NCI-H2107 treated with DMSO at 0.1 percent for 48 hours (cell line): ENCODE measurements around the gene OSTC.
"Not testable (repeated sequence)": the region's sequence is repeated elsewhere in the genome, so short reads cannot be mapped to it uniquely, and the experiment has no call there.

Source experiments
- DNase-seq: peaks from one replicate; lab custom pipeline; 2025; ENCODE audit not compliant: unreplicated experiment; lab: John Stamatoyannopoulos, UW

Gene OSTC

GRCh38 chr4:108646706-108647105 is 3.7 kb upstream of the OSTC start:
- DNase-seq: no peak

- DNase-seq: no peak
Observed at GRCh38 chr4:108649863-108650211, 562 bp upstream of the OSTC start.

DNA sequence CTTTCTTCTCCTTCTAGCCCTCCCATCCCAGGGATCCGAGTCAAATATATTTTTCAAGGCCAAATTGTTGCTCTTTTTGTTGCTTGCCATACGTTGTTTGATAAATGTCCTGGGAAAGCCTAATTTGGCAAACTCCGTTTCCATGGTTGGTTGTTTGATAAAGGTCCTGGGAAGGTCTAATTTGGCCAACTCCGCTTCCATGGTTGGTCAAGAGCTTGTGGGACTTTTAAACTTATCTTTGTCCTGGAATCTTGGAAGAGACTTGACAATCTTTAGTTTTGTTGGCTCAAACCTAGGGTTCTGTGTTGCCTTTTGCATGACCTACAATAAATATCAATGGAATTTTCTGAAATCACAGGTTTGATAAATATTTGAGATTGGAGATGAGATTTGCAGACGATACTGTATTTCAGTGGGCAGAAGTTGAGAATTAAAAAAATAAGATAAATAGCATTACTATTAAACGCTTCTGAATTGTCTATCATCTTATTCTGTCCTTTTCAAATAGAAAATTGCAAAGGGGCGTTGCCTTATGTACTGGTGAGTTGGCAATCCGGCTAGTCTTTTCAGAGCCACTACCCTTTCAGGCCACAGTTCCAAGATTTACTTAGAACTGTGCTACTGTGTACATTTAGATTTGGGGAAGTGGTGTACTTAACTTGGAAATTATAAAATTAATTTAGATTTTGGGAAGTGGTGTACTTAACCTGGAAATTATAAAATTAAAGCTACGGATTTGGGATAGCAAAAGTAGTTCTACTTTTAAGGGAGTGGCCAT is 804 bp downstream of the OSTC start:
- DNase-seq: no peak

GRCh38 chr4:108662629-108663028 is 12.2 kb downstream of the OSTC start:
- DNase-seq: no peak

GRCh38 chr4:108674356-108674977 is 24.1 kb downstream of the OSTC start:
- DNase-seq: no peak

GRCh38 chr4:108681321-108681809 is 31.0 kb downstream of the OSTC start:
- DNase-seq: no peak

- DNase-seq: no peak
Observed at GRCh38 chr4:108683479-108683878, 33.1 kb downstream of the OSTC start.

GRCh38 chr4:108685036-108685686 is 34.8 kb downstream of the OSTC start:
- DNase-seq: no peak

- DNase-seq: no peak
Observed at GRCh38 chr4:108690738-108691137, 40.3 kb downstream of the OSTC start.

DNA sequence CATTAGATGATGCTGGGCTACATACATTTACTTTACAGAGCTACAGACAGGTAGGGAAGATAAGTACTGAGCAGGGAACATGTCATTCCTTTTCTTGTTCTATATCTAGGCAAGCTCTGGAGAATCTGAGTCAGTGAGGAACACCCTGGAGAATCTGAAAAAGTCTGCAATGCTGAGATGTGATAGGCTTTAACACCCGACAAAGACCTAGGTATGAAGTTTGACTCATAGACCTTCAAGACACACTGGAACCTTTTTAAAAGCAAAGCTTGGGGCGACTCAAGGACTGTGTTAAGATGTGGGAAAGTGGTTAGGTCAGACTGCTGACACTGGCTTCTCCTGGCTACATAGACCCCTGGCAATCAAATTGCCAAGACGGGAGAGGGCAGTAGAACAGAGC is 42.8 kb downstream of the OSTC start:
- DNase-seq: no peak

DNA sequence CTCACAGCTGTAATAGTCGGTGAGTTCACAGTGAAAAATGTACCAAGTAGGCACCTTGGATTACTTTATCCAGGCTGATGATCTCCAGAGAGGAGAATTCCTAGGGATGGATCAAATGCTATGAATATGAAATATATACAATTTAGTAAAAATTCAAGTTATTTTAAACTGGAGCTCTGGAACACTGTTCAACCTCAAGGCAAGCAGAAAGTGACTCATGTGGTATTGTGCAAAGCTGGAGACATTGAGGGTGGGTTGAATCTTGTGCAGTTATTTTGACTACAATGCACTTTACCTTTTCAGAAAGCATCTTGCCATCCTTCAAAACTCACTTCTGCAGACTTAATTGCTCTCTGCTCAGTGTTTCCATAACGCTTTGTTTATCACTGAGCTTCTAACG is 43.4 kb downstream of the OSTC start:
- DNase-seq: no peak

DNA sequence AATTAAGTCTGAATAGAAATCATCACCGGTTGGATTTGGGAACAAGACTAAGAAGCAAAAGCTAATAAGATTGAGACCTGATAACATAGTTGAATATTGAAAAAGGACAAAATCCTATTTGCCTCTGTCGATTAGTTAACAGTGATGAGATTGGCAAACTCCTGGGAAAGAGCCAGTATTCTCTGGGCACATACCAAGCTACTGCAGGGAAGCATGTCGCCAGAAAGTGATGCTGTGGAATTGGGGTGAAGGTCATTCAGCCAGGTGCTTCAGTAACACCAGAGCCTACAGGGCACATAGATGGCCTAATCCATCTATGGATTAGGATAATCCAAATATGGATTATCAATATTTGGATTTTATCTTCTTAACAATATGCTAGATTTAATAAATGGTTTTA is 44.0 kb downstream of the OSTC start:
- no peak for DNase-seq

DNA sequence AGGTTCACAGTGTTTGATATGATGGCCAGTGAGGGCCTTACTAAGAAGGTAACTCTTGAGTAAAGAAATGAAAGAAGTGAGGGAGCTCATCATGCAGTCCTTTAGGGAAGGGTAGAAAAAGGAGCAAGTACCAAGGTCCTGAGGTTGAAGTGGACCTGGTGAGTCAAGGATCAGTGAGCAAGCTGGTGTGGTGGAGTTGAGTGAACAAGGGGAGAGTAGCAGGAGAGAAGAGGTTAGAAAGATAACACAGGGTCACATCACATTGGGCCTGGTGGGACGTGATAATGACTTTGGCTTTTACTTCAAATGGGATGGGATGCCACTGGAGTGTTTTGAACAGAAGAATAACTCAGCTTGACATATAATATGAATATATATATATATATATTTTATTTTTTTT is 44.7 kb downstream of the OSTC start:
- no peak for DNase-seq

GRCh38 chr4:108696160-108696559 is 45.8 kb downstream of the OSTC start:
- no peak for DNase-seq

DNA sequence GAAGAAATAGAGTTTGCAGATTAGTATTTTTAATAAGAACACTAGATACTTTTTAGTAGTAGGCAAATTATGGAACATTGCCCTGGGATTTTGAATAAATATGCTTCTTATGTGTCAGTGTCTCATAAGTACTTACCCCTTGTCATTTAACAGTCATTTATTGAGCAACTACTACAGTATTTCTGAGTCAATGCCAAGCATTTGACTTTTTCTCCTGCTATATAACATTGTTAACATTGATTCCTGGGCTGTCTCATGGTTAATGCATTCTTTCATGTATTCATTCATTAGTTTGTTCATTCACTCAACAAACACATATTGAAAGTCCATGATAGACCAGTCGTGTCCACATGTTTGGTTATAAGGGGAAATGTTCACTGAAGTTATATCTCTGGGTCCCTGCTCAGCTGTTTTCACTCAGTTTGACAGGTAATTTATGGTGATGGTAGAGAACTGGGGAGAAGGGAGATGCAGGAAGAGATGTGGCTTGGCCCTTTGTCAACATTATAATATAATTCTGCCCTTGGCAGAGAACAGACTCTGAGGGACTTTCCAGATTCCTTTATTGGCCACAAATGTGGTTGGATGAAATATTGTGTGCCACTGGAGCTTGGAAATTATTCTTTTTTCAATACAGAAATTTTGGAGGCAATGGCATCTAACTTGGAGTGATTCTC is 49.8 kb downstream of the OSTC start:
- no peak for DNase-seq

- DNase-seq: no peak
Observed at GRCh38 chr4:108702960-108703359, 52.6 kb downstream of the OSTC start.

DNA sequence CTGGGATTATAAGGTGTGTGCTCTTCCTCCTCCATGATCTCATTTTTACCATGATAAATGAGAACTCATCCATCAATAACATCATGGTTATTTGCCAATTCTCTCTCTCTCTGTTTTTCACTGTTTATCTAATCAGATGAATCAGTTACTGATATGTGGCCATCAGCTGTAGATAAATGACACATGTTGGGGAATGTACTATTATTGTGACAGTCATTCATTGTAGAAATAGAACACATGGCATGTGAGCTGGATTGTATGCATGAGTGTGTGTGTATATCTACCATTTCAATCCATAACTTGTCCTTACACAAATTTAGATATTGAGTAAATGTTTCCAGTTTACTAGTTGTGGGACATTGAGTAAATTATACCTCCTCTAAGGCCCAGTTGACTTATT is 53.0 kb downstream of the OSTC start:
- DNase-seq: no peak

DNA sequence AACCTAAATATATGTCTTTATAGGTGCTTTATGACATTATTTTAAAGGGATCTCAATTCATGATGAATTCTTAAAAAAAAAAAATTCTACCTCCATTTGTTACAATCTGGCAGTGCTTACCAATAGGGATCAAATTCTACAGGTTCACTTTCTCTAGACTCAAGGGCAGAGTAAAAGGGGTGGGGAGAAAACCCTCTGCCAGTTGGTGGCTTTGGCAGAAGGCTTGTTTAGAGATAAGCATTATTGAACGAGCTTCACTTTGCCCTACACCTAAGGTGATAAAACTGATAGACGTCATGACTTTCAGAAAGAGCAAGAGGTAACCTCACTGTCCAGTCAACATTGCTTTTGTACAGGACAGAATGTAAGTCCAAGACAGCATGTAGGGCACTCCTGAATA is 53.6 kb downstream of the OSTC start:
- DNase-seq: no peak

DNA sequence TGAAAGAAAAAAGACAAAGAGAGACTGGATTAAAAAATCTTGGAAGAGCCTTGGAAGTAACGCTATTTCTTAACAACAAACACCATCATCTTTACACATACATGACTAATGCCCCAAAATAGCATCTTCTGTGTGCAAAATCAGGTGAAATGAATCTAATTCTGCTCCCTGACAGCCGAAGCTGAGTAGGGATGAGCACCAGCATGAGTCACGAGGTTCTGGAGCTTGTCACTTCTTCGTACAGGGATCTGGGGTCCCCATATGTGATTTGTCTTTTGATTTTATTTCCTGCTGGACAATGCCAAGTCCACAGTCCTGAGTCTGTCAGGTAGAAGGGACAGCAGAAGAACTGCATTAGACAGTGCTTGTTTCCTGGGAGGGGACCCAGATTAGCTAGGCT is 55.9 kb downstream of the OSTC start:
- DNase-seq: no peak

DNA sequence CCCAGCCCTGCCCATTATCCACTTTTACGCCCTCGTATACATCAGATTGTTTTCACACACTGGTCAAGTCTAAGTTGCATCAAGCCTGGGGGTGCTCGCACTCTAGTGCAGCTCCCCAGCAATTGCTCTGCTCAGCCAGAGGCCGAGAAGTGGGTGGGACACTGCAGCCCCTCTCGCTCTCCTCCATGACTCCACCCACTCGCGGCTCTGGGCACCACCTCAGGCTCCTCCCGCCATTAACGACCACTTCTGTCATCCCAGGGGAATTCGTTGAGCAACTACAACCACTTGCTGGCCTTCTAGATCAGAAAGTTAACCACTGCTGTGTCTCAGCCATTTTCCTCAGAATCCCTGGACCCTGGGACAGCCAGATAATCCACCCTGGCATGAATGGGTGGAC is 58.8 kb downstream of the OSTC start:
- DNase-seq: no peak

- DNase-seq: no peak
Observed at GRCh38 chr4:108709722-108710121, 59.3 kb downstream of the OSTC start.

GRCh38 chr4:108710578-108710977 is 60.2 kb downstream of the OSTC start:
- not testable (repeated sequence) for DNase-seq
